ENCODE results near the gene CACNA1C.

The CACNA1C gene

DNA sequence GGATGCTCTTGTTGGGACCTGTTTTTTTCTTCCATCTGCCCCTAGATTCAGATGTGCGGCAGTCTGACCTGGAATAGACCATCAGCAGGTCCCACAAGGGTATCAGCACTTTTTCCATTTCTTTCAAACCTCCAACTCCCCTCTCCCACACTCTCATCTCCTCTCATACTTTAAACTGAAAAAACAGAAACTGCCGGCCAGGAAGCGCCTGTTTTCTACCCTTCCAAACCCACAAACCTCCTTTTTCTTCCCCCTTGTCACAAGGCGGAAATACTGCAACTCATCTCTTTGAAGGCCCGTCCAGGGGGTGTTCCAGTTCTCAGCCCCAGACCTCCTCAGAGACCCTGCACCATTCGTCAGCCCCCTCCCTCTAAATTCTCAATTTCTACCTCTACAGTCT, 679.5 kb downstream of the CACNA1C start:
- no peak for DNase-seq (ENCODE audit: low read depth)
- H3K4me3 ChIP-seq (ENCODE audit: low read depth, low read length), result no peak overlapping the region
- TF ChIP-seq MYC (IDR thresholded peaks at IDR 0.05; ENCODE audit: low read depth, low read length), result no peak
- no peak for TF ChIP-seq POLR2A (IDR thresholded peaks at IDR 0.05; ENCODE audit: extremely low read depth, insufficient read length)
- TF ChIP-seq, protein P1, sequence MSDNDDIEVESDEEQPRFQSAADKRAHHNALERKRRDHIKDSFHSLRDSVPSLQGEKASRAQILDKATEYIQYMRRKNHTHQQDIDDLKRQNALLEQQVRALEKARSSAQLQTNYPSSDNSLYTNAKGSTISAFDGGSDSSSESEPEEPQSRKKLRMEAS (IDR thresholded peaks at IDR 0.05; ENCODE audit: low read depth, low read length), result no peak
- TF ChIP-seq, protein P2, sequence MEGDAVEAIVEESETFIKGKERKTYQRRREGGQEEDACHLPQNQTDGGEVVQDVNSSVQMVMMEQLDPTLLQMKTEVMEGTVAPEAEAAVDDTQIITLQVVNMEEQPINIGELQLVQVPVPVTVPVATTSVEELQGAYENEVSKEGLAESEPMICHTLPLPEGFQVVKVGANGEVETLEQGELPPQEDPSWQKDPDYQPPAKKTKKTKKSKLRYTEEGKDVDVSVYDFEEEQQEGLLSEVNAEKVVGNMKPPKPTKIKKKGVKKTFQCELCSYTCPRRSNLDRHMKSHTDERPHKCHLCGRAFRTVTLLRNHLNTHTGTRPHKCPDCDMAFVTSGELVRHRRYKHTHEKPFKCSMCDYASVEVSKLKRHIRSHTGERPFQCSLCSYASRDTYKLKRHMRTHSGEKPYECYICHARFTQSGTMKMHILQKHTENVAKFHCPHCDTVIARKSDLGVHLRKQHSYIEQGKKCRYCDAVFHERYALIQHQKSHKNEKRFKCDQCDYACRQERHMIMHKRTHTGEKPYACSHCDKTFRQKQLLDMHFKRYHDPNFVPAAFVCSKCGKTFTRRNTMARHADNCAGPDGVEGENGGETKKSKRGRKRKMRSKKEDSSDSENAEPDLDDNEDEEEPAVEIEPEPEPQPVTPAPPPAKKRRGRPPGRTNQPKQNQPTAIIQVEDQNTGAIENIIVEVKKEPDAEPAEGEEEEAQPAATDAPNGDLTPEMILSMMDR (IDR thresholded peaks at IDR 0.05; ENCODE audit: low read depth, low read length), result no peak

DNA sequence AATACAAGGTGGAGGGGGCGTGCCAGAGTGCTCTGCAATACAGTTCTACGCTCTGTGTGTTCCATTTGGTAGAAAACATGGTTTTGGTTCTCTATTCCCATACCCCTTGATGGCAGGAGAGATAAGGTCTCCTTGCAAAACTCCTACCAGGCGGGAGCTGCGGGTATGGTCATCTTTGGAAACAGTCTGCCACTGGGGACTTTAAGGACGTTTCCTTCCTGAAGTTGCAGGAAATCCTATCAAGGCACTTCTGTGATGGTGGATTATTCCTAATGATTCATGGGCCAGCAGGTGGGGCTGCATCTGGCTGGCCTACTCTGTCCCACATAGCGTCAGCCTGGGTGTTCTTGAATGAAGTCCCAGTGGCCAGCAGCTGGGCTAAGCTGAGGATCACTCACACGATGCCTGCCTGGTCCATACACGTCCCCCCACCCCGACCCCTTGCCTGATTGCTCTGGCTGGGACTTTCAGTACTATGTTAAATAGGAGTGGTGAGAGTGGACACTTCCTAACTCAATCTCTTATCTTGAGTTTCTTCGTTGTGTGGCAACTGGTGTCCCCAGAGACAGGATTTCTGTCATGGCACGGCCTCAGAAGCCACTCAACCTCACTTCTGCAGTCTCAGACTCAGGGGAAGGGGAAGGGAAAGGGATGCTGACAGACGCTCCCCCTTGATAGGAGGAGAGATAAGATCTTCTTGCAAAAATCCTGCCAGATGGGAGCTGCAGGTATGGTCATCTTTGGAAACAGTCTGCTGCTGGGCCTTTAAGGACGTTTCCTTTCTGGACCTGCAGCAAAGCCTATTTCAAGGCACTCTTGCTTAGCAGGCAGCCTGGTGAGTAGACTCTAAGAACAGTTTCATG, 680.9 kb downstream of the CACNA1C start:
- DNase-seq (ENCODE audit: low read depth), result peak; percentile 29
- TF ChIP-seq, protein P2 (IDR thresholded peaks at IDR 0.05; ENCODE audit: low read depth, low read length), result no peak
- TF ChIP-seq, protein P1 (IDR thresholded peaks at IDR 0.05; ENCODE audit: low read depth, low read length), result no peak
- TF ChIP-seq MYC (IDR thresholded peaks at IDR 0.05; ENCODE audit: low read depth, low read length) (no peak), POLR2A (IDR thresholded peaks at IDR 0.05; ENCODE audit: extremely low read depth, insufficient read length) (no peak)
- no peak overlapping the region for H3K4me3 ChIP-seq (ENCODE audit: low read depth, low read length)

DNA sequence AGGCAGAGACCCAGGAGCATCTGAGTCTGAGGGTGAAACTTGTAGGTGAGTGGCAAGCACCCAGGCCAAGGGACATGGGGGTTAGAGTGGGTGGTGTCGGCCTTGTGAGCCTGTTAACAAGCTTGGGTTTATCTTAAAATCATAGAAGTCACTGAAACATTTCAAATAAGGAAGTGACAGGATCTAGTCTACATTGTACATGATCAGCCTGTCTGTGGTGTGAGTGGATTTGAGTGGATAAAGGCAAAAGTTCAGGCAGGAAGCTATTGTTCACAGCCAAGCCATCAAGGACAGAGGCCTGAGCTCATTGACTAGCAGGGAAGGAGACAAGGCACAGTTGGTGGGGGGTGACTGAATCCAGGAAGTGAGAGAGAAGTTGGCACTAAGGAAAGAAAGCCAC, 682.6 kb downstream of the CACNA1C start:
- no peak for TF ChIP-seq MYC (IDR thresholded peaks at IDR 0.05; ENCODE audit: low read depth, low read length)
- TF ChIP-seq, protein P2 (IDR thresholded peaks at IDR 0.05; ENCODE audit: low read depth, low read length), result no peak
- TF ChIP-seq POLR2A (IDR thresholded peaks at IDR 0.05; ENCODE audit: extremely low read depth, insufficient read length), result no peak
- TF ChIP-seq, protein P1 (IDR thresholded peaks at IDR 0.05; ENCODE audit: low read depth, low read length), result no peak
- DNase-seq (ENCODE audit: low read depth), result no peak
- no peak overlapping the region for H3K4me3 ChIP-seq (ENCODE audit: low read depth, low read length)

DNA sequence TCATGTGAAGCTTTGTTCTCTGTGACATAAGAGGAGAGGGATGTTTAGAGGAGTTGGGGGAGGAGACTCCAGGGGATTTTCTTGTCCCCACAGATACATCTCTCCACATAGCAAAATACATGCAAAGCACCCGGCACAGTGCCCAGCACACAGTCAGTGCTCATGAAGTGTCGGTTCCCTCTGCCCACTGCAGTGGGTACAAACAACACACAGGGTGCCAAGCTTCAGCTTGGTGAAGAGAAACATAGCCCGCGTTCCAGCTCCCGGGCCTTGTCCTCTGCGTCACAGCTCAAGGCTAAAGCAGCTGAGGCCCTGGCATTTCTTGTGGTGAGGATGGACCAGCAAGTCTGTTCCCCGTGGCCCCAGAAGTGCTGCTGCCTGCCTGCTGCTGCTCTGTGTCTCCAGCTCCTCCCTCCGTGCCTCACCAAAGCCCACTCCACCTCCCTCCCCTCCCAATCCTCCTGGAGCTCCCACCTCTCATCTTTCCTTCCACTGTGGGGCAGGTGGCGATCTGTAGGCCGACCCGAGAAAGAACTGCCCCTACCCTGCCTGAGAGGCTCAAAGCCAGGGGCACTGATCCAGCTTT, 685.0 kb downstream of the CACNA1C start:
- H3K4me3 ChIP-seq (ENCODE audit: low read depth, low read length), result no peak overlapping the region
- no peak for DNase-seq (ENCODE audit: low read depth)
- TF ChIP-seq, protein P2 (IDR thresholded peaks at IDR 0.05; ENCODE audit: low read depth, low read length), result no peak
- TF ChIP-seq POLR2A (IDR thresholded peaks at IDR 0.05; ENCODE audit: extremely low read depth, insufficient read length) (no peak), MYC (IDR thresholded peaks at IDR 0.05; ENCODE audit: low read depth, low read length) (no peak)
- TF ChIP-seq, protein P1 (IDR thresholded peaks at IDR 0.05; ENCODE audit: low read depth, low read length), result no peak

DNA sequence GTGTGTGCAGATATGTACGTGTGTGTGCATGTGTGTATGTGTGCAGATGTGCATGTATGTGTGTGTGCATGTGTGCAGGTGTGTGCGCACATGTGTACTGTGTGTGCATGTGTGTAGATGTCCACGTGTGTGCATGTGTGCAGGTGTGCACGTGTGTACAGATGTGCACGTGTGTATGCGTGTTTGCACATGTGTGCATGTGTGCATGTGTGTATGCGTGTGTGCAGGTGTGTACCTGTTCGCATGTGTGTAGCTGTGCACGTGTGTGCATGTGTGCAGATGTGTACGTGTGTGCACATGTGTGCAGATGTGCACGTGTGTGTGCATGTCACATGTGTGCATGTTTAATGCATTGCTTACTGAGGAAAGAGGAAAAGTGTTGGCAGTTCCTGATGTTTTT, 686.3 kb downstream of the CACNA1C start:
- TF ChIP-seq, protein P2 (IDR thresholded peaks at IDR 0.05; ENCODE audit: low read depth, low read length), result no peak
- TF ChIP-seq POLR2A (IDR thresholded peaks at IDR 0.05; ENCODE audit: extremely low read depth, insufficient read length), result no peak
- TF ChIP-seq MYC (IDR thresholded peaks at IDR 0.05; ENCODE audit: low read depth, low read length), result no peak
- TF ChIP-seq, protein P1 (IDR thresholded peaks at IDR 0.05; ENCODE audit: low read depth, low read length), result no peak
- no peak overlapping the region for H3K4me3 ChIP-seq (ENCODE audit: low read depth, low read length)
- no peak for DNase-seq (ENCODE audit: low read depth)
